Loucy (cell line): ENCODE measurements around the gene CD79A.

Source experiments
- H2AFZ ChIP-seq: fragments of 200-600 bp; sonication (generic); 2 replicates; pipeline ENCODE4 v1.6.0; 2016; ENCODE audit warnings: antibody characterized with exemption, mild to moderate bottlenecking, low read length, moderate library complexity
- H3F3A ChIP-seq: fragments of 200-600 bp; 2 replicates; pipeline ENCODE4 v1.6.0; 2016; ENCODE audit warnings: antibody characterized with exemption, low read depth, mild to moderate bottlenecking
- H3K27me3 ChIP-seq: fragments of 200-600 bp; sonication (generic); 2 replicates; pipeline ENCODE4 v1.6.1; 2014; ENCODE audit warnings: low read length, mild to moderate bottlenecking; ENCODE audit not compliant: insufficient read depth, poor library complexity, severe bottlenecking
- H3K36me3 ChIP-seq: fragments of 200-600 bp; sonication (generic); 2 replicates; pipeline ENCODE4 v1.6.1; 2016; ENCODE audit warnings: low read length; ENCODE audit not compliant: insufficient read depth
- H3K4me1 ChIP-seq: fragments of 200-600 bp; sonication (generic); 2 replicates; pipeline ENCODE4 v1.5.1; 2014; ENCODE audit warnings: low read length, mild to moderate bottlenecking; ENCODE audit not compliant: insufficient read depth, poor library complexity, severe bottlenecking
- H3K4me2 ChIP-seq: fragments of 200-600 bp; sonication (generic); 2 replicates; pipeline ENCODE4 v1.6.0; 2014; ENCODE audit warnings: antibody characterized with exemption, low read length, low read depth, mild to moderate bottlenecking; ENCODE audit not compliant: poor library complexity, severe bottlenecking
- H3K4me3 ChIP-seq: fragments of 200-600 bp; sonication (generic); 2 replicates; pipeline ENCODE4 v1.5.1; 2014; ENCODE audit warnings: low read length, mild to moderate bottlenecking, mixed read lengths; ENCODE audit not compliant: poor library complexity, severe bottlenecking
- H3K79me2 ChIP-seq: fragments of 200-600 bp; sonication (generic); 2 replicates; pipeline ENCODE4 v1.6.1; 2014; ENCODE audit warnings: low read length; ENCODE audit not compliant: insufficient read depth
- H3K9ac ChIP-seq: fragments of 200-600 bp; sonication (generic); 2 replicates; pipeline ENCODE4 v1.6.0; 2014; ENCODE audit warnings: mild to moderate bottlenecking, low read depth, low read length, moderate library complexity; ENCODE audit not compliant: poor library complexity, severe bottlenecking
- H3K9me2 ChIP-seq: fragments of 200-600 bp; sonication (generic); replicated peaks from 2 replicates; pipeline ENCODE4 v1.6.1; 2016; ENCODE audit warnings: low read depth, low read length, mixed read lengths
- H3K9me3 ChIP-seq: fragments of 200-600 bp; sonication (generic); 2 replicates; pipeline ENCODE4 v1.6.1; 2014; ENCODE audit warnings: mild to moderate bottlenecking, antibody characterized with exemption, low read length, low read depth; ENCODE audit not compliant: insufficient read depth
- H4K20me1 ChIP-seq: fragments of 200-600 bp; sonication (generic); 2 replicates; pipeline ENCODE4 v1.6.0; 2014; ENCODE audit warnings: antibody characterized with exemption, low read length, mild to moderate bottlenecking; ENCODE audit not compliant: insufficient read depth, poor library complexity, severe bottlenecking
- CTCF ChIP-seq: fragments of 200-600 bp; sonication (generic); conservative IDR thresholded peaks from 2 replicates; pipeline ENCODE4 v1.5.1; 2014; ENCODE audit warnings: mild to moderate bottlenecking, antibody characterized with exemption, low read length
- EZH2phosphoT487 ChIP-seq: fragments of 200-600 bp; IDR thresholded peaks from 2 replicates; pipeline ENCODE4 v1.6.1; 2018; ENCODE audit warnings: antibody characterized with exemption, mild to moderate bottlenecking, moderate library complexity, borderline replicate concordance

CD79A gene

GRCh38 chr19:41843371-41843770 lies 33.7 kb upstream of the CD79A start:
- TF ChIP-seq CTCF (no peak), EZH2phosphoT487 (no peak)
- H3K4me2 ChIP-seq: no peak overlapping the region
- H3F3A ChIP-seq: no peaks in the 10 kb centered on the region
- H3K4me1 ChIP-seq: no peaks in the 10 kb centered on the region
- H3K9me3 ChIP-seq: no peaks in the 10 kb centered on the region
- H3K9me2 ChIP-seq: no peaks in the 10 kb centered on the region
- no peaks in the 10 kb centered on the region for H3K36me3 ChIP-seq
- H3K27me3 ChIP-seq: no peaks in the 10 kb centered on the region
- H4K20me1 ChIP-seq: no peaks in the 10 kb centered on the region
- H2AFZ ChIP-seq: no peak overlapping the region
- no peak overlapping the region for H3K4me3 ChIP-seq
- H3K9ac ChIP-seq: no peak overlapping the region
- no peaks in the 10 kb centered on the region for H3K79me2 ChIP-seq

GRCh38 chr19:41844601-41845000 lies 32.5 kb upstream of the CD79A start, which contains the start of gene LYPD4:
LYPD4 (minus strand) TSS chr19:41844683; CDS start chr19:41839285, 5,398 bp downstream.
- no peaks in the 10 kb centered on the region for H3K27me3 ChIP-seq
- H3K4me1 ChIP-seq: no peaks in the 10 kb centered on the region
- no peak within 1 kb of the TSS for H2AFZ ChIP-seq
- H3K36me3 ChIP-seq: no peaks in the 10 kb centered on the region
- H3K79me2 ChIP-seq: no peaks in the 10 kb centered on the region
- TF ChIP-seq EZH2phosphoT487: no peak
- TF ChIP-seq CTCF: no peak
- H4K20me1 ChIP-seq: no peaks in the 10 kb centered on the region
- no peak within 1 kb of the TSS for H3K4me3 ChIP-seq
- H3K9me2 ChIP-seq: no peaks in the 10 kb centered on the region
- no peak within 1 kb of the TSS for H3K4me2 ChIP-seq
- H3K9me3 ChIP-seq: no peaks in the 10 kb centered on the region
- H3K9ac ChIP-seq: no peak within 1 kb of the TSS
- no peaks in the 10 kb centered on the region for H3F3A ChIP-seq

GRCh38 chr19:41845001-41845050 lies 32.3 kb upstream of the CD79A start, which contains the start of gene DMRTC2:
DMRTC2 (plus strand) TSS chr19:41845042; CDS start chr19:41847429, 2,387 bp downstream.
- Histone ChIP-seq H3K27me3 (no peaks in the 10 kb centered on the region), H3K79me2 (no peaks in the 10 kb centered on the region), H3K9me2 (no peaks in the 10 kb centered on the region), H3K36me3 (no peaks in the 10 kb centered on the region), H2AFZ (no peak within 1 kb of the TSS), H3K4me1 (no peaks in the 10 kb centered on the region), H3F3A (no peaks in the 10 kb centered on the region), H3K9ac (no peak within 1 kb of the TSS), H3K4me2 (no peak within 1 kb of the TSS), H4K20me1 (no peaks in the 10 kb centered on the region), H3K4me3 (no peak within 1 kb of the TSS), H3K9me3 (no peaks in the 10 kb centered on the region)
- no peak for TF ChIP-seq CTCF
- TF ChIP-seq EZH2phosphoT487: no peak
